Neural cell (in vitro differentiated cells): Measurements from ENCODE around the gene DNAJC7.

Experiments
- CTCF ChIP-seq: fragments of 450-650 bp; IDR thresholded peaks from 2 replicates; pipeline ENCODE4 v1.5.1; 2014; ENCODE audit warnings: antibody characterized with exemption, mild to moderate bottlenecking, moderate library complexity; ENCODE audit not compliant: poor library complexity, severe bottlenecking
- EP300 ChIP-seq: fragments of 450-650 bp; conservative IDR thresholded peaks from 2 replicates; pipeline ENCODE4 v1.6.1; 2014; ENCODE audit warnings: antibody characterized with exemption, mild to moderate bottlenecking, moderate library complexity; ENCODE audit not compliant: poor library complexity, severe bottlenecking
- POLR2AphosphoS5 ChIP-seq: IDR thresholded peaks from 2 replicates; pipeline ENCODE4 v1.6.1; 2012
- TAF1 ChIP-seq: IDR thresholded peaks from 2 replicates; pipeline ENCODE4 v1.6.1; 2012; ENCODE audit warnings: low read depth

DNA sequence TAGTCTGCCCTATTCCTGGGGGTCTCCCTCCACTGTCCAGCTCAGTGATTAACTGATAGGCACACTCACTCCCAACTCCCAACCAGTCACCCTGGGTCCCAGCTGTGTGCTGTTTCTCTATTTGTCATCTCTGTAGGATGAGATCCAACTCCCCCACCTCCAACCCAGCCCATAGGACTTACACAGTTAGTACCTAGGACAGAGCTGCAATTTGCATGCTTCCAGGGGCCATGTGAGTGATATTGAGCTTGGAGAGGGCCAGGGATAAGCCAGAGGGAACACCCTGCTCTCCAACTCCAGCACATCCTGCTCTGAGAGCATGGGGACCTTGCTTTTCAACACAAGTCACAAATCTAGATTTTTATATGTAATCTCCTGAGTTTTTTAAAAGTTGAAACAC is 24.4 kb upstream of the DNAJC7 start:
- TF ChIP-seq CTCF = no peak
- TF ChIP-seq POLR2AphosphoS5 = no peak
- no peak for TF ChIP-seq TAF1
- no peak for TF ChIP-seq EP300
